C4-2B (cell line): ENCODE results near the gene SPRYD7.

Experiments used
- ZFX ChIP-seq: fragments of 450-650 bp; IDR thresholded peaks from 2 replicates; pipeline ENCODE4 v1.6.1; 2017
- TF ChIP-seq, protein P1 (sequence below): fragments of 450-650 bp; conservative IDR thresholded peaks from 2 replicates; pipeline ENCODE4 v1.5.1; 2017; ENCODE audit warnings: mild to moderate bottlenecking

DNA sequence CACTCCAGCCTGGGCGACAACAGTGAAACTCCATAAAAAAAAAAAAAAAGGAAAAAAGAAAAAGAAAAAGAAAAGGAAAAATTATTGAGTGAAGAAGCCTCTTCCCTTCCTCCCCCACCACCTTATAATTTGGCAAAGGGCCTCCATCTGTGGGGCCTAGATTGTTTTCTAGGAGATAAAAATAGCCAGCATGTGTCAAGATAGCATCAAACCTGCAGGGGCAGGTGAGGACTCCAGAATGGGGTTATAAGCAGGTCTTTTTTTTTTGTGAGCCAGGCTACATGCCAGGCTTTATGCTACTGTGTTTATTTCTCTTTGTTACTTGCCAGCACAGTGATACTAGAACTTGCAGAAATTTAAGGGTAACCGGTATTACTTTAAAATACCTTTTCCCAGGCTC lies 49.0 kb upstream of the SPRYD7 start:
- TF ChIP-seq, protein P1, sequence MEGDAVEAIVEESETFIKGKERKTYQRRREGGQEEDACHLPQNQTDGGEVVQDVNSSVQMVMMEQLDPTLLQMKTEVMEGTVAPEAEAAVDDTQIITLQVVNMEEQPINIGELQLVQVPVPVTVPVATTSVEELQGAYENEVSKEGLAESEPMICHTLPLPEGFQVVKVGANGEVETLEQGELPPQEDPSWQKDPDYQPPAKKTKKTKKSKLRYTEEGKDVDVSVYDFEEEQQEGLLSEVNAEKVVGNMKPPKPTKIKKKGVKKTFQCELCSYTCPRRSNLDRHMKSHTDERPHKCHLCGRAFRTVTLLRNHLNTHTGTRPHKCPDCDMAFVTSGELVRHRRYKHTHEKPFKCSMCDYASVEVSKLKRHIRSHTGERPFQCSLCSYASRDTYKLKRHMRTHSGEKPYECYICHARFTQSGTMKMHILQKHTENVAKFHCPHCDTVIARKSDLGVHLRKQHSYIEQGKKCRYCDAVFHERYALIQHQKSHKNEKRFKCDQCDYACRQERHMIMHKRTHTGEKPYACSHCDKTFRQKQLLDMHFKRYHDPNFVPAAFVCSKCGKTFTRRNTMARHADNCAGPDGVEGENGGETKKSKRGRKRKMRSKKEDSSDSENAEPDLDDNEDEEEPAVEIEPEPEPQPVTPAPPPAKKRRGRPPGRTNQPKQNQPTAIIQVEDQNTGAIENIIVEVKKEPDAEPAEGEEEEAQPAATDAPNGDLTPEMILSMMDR = no peak
- TF ChIP-seq ZFX = no peak
